ENCODE results near the gene DPY19L2.
"Not testable (repeated sequence)": the region's sequence is repeated elsewhere in the genome, so short reads cannot be mapped to it uniquely, and the experiment has no call there.

- TF ChIP-seq CTCF (IDR thresholded peaks at IDR 0.05; ENCODE audit: insufficient read depth, low read length, poor library complexity, severe bottlenecking); EZH2phosphoT487 (conservative IDR thresholded peaks at IDR 0.05; ENCODE audit: low read length): not testable (repeated sequence)
Measured at GRCh38 chr12:63654481-63654880, 13.8 kb downstream of the DPY19L2 start.
